Superior temporal gyrus (tissue), 1 donor: Measurements from ENCODE around the gene IL16.

Source experiments
- DNase-seq: peaks from one replicate; pipeline ENCODE4 v3.0.0-alpha.2; 2016; ENCODE audit errors: extremely low spot score

Gene IL16

GRCh38 chr15:81274931-81275707, 78.4 kb downstream of the IL16 start:
- peak; percentile 94 for DNase-seq

- no peak for DNase-seq
Measured at GRCh38 chr15:81275711-81276392, 79.2 kb downstream of the IL16 start.

- DNase-seq = no peak
Measured at GRCh38 chr15:81276967-81277366, 80.3 kb downstream of the IL16 start.

- DNase-seq = no peak
Measured at GRCh38 chr15:81277851-81278250, 81.2 kb downstream of the IL16 start.

GRCh38 chr15:81278306-81279029, 81.8 kb downstream of the IL16 start:
- DNase-seq = no peak

GRCh38 chr15:81279621-81280485, 83.2 kb downstream of the IL16 start:
- DNase-seq = no peak

- DNase-seq = no peak
Measured at GRCh38 chr15:81280696-81281455, 84.2 kb downstream of the IL16 start.

GRCh38 chr15:81281456-81281735, 84.7 kb downstream of the IL16 start:
- no peak for DNase-seq

- DNase-seq = no peak
Measured at GRCh38 chr15:81281766-81282605, 85.3 kb downstream of the IL16 start.

- no peak for DNase-seq
Measured at GRCh38 chr15:81282606-81282895, 85.9 kb downstream of the IL16 start.

GRCh38 chr15:81282911-81283310, 86.2 kb downstream of the IL16 start:
- DNase-seq = no peak

GRCh38 chr15:81284256-81285031, 87.8 kb downstream of the IL16 start:
- no peak for DNase-seq

- no peak for DNase-seq
Measured at GRCh38 chr15:81285461-81285860, 88.8 kb downstream of the IL16 start.

- DNase-seq = no peak
Measured at GRCh38 chr15:81286621-81287121, 90.0 kb downstream of the IL16 start.

- DNase-seq = no peak
Measured at GRCh38 chr15:81288040-81288439, 91.4 kb downstream of the IL16 start.

- no peak for DNase-seq
Measured at GRCh38 chr15:81288616-81289015, 91.9 kb downstream of the IL16 start.

- DNase-seq = no peak
Measured at GRCh38 chr15:81289910-81290309, 93.2 kb downstream of the IL16 start.

GRCh38 chr15:81291916-81292522, 95.3 kb downstream of the IL16 start:
- no peak for DNase-seq

- no peak for DNase-seq
Measured at GRCh38 chr15:81292523-81293001, 95.9 kb downstream of the IL16 start.
